HG02759 (cell line): ENCODE results near the gene PRRG1.
"Not testable (repeated sequence)": the region's sequence is repeated elsewhere in the genome, so short reads cannot be mapped to it uniquely, and the experiment has no call there.

ENCODE experiments used
- ATAC-seq: cut with Tn5 transposase; IDR thresholded peaks from one replicate; pipeline ENCODE4 v1.9.1; 2021; ENCODE audit warnings: mild to moderate bottlenecking, moderate library complexity; ENCODE audit not compliant: unreplicated experiment

Gene PRRG1

GRCh38 chrX:37462346-37462745 is 113.2 kb downstream of the PRRG1 start:
- no peak for ATAC-seq

- ATAC-seq = no peak
These were observed 119.1 kb downstream of the PRRG1 start for GRCh38 chrX:37468124-37468739.

- ATAC-seq = no peak
These were observed 121.5 kb downstream of the PRRG1 start for GRCh38 chrX:37470711-37471110.

GRCh38 chrX:37472836-37473235 is 123.7 kb downstream of the PRRG1 start:
- ATAC-seq = no peak

GRCh38 chrX:37474478-37474877 is 125.3 kb downstream of the PRRG1 start:
- ATAC-seq = no peak

GRCh38 chrX:37476571-37477170 is 127.5 kb downstream of the PRRG1 start:
- no peak for ATAC-seq

- ATAC-seq = not testable (repeated sequence)
These were observed 135.2 kb downstream of the PRRG1 start for GRCh38 chrX:37484335-37484734.

GRCh38 chrX:37485429-37485828 is 136.3 kb downstream of the PRRG1 start:
- ATAC-seq = no peak

GRCh38 chrX:37487271-37487670 is 138.1 kb downstream of the PRRG1 start:
- ATAC-seq = no peak

- no peak for ATAC-seq
These were observed 139.2 kb downstream of the PRRG1 start for GRCh38 chrX:37488323-37488722.

- ATAC-seq = no peak
These were observed 142.5 kb downstream of the PRRG1 start for GRCh38 chrX:37491686-37492085.

GRCh38 chrX:37495760-37496159 is 146.6 kb downstream of the PRRG1 start:
- ATAC-seq = not testable (repeated sequence)

- not testable (repeated sequence) for ATAC-seq
These were observed 148.0 kb downstream of the PRRG1 start for GRCh38 chrX:37497126-37497525.

- ATAC-seq = not testable (repeated sequence)
These were observed 149.2 kb downstream of the PRRG1 start for GRCh38 chrX:37498323-37498722.

- ATAC-seq = not testable (repeated sequence)
These were observed 150.5 kb downstream of the PRRG1 start for GRCh38 chrX:37499649-37500048.

- ATAC-seq = no peak
These were observed 155.8 kb downstream of the PRRG1 start for GRCh38 chrX:37504991-37505390.
